GM12878 (cell line): ENCODE measurements around the gene SLC29A1. TPM values are rescaled to one million over a fixed set of nuclear protein-coding genes. Genes with fewer than 3 reads are reported as not detected.

Source experiments
- ATAC-seq: fragments of 200-7000 bp; cut with Tn5 transposase; 3 replicates; pipeline ENCODE4 v1.9.1; 2020; ENCODE audit warnings: mild to moderate bottlenecking, moderate library complexity
- BruUV-seq: library from RNA; stranded (reverse); fragments of 400-500 nt; replicated peaks from 2 replicates; lab custom pipeline; 2021; lab: Mats Ljungman, UMichigan
- CTCF ChIA-PET: fragments of 300-600 bp; sonication (Branson Sonifier 250); formaldehyde crosslinking; extraction: SDS; loops from one replicate; lab custom pipeline; 2021; ENCODE audit warnings: inconsistent platforms; lab: Yijun Ruan, JAX
- POLR2A ChIA-PET: fragments of 350-600 bp; formaldehyde crosslinking; extraction: SDS; loops from one replicate; lab custom pipeline; 2021; ENCODE audit warnings: inconsistent platforms; lab: Charles Lee
- RAD21 ChIA-PET: fragments of 300-600 bp; sonication (Branson Sonifier 250); formaldehyde crosslinking; loops from one replicate; lab custom pipeline; 2023; ENCODE audit warnings: antibody characterized with exemption; ENCODE audit not compliant: unreplicated experiment; lab: Charles Lee
- SMC1A ChIA-PET: fragments of 300-600 bp; sonication (Branson Sonifier 250); formaldehyde crosslinking; loops from one replicate; lab custom pipeline; 2023; ENCODE audit not compliant: unreplicated experiment, uncharacterized antibody; lab: Charles Lee
- DNase-seq: peaks from one replicate; pipeline ENCODE4 v3.0.0-alpha.2; 2011; ENCODE audit warnings: low read depth, low spot score
- FAIRE-seq: peaks from 3 replicates; lab custom pipeline; 2011; peaks lifted over from hg19 to GRCh38; lab: Jason Lieb, UNC
- H2AFZ ChIP-seq: 2 replicates; pipeline ENCODE4 v1.6.0; 2011; ENCODE audit warnings: low read depth, low read length, control low read depth; ENCODE audit not compliant: control insufficient read depth
- H3K27ac ChIP-seq: 2 replicates; pipeline ENCODE4 v1.5.1; 2011; ENCODE audit warnings: control low read depth; ENCODE audit not compliant: control insufficient read depth, insufficient read depth
- H3K27me3 ChIP-seq, 2 experiments: replicated peaks in 1 of 2; 2 replicates each; pipeline versions ENCODE4 v1.6.0 to v1.6.1; 2011; ENCODE audit warnings: low read length in 1 of 2; ENCODE audit not compliant: control insufficient read depth in 2 of 2, insufficient read depth in 2 of 2
- H3K36me3 ChIP-seq, 2 experiments: 2 replicates each; pipeline ENCODE4 v1.5.1; 2011; ENCODE audit warnings: low read length in 1 of 2; ENCODE audit not compliant: control insufficient read depth in 2 of 2, insufficient read depth in 2 of 2
- H3K4me1 ChIP-seq: 2 replicates; pipeline ENCODE4 v1.6.1; 2011; ENCODE audit warnings: mild to moderate bottlenecking, low read length, moderate library complexity, mixed read lengths; ENCODE audit not compliant: control insufficient read depth, insufficient read depth
- H3K4me2 ChIP-seq: 2 replicates; pipeline ENCODE4 v1.6.0; 2011; ENCODE audit warnings: control low read depth; ENCODE audit not compliant: control insufficient read depth, insufficient read depth
- H3K4me3 ChIP-seq: fragments of 200-600 bp; sonication (generic); 2 replicates; pipeline ENCODE4 v1.5.1; 2016
- H3K79me2 ChIP-seq: 2 replicates; pipeline ENCODE4 v1.6.0; 2011; ENCODE audit warnings: low read length; ENCODE audit not compliant: control insufficient read depth, insufficient read depth
- H3K9ac ChIP-seq: 2 replicates; pipeline ENCODE4 v1.8.0; 2011; ENCODE audit warnings: low read length, control low read depth, mixed read lengths; ENCODE audit not compliant: control insufficient read depth, insufficient read depth
- H3K9me3 ChIP-seq: replicated peaks from 3 replicates; pipeline ENCODE4 v1.5.1; 2011; ENCODE audit warnings: mild to moderate bottlenecking, low read length; ENCODE audit not compliant: control insufficient read depth, insufficient read depth
- H4K20me1 ChIP-seq: 2 replicates; pipeline ENCODE4 v1.6.0; 2011; ENCODE audit not compliant: control insufficient read depth, insufficient read depth
- CEBPZ ChIP-seq: fragments of 150-350 bp; IDR thresholded peaks from 2 replicates; pipeline ENCODE4 v1.6.1; 2016; ENCODE audit warnings: low read depth, low read length
- CHD1 ChIP-seq: IDR thresholded peaks from 2 replicates; pipeline ENCODE4 v1.6.1; 2012; ENCODE audit warnings: low read depth, low read length, improper control_type of control experiment
- EP300 ChIP-seq, 2 experiments: fragments of 150-350 bp in 1 of 2; IDR thresholded peaks; 2 replicates each; pipeline ENCODE4 v1.6.1; 2011 to 2012; ENCODE audit warnings: low read depth in 2 of 2, low read length in 2 of 2, borderline replicate concordance in 1 of 2, improper control_type of control experiment in 1 of 2, inconsistent platforms in 1 of 2; ENCODE audit not compliant: control insufficient read depth in 1 of 2
- EZH2 ChIP-seq: IDR thresholded peaks from 2 replicates; pipeline ENCODE4 v1.6.1; 2012; ENCODE audit warnings: low read depth, mild to moderate bottlenecking, control low read depth, inconsistent platforms, low read length, borderline replicate concordance; ENCODE audit not compliant: control insufficient read depth
- MAX ChIP-seq: IDR thresholded peaks from 2 replicates; pipeline ENCODE4 v1.6.1; 2012; ENCODE audit warnings: low read depth, low read length, improper control_type of control experiment
- MEF2A ChIP-seq: IDR thresholded peaks from 2 replicates; pipeline ENCODE4 v1.6.1; 2011; ENCODE audit warnings: low read depth, mild to moderate bottlenecking, low read length, moderate library complexity; ENCODE audit not compliant: insufficient read depth
- NFYB ChIP-seq: IDR thresholded peaks from 2 replicates; pipeline ENCODE4 v1.6.1; 2011; ENCODE audit warnings: low read depth, mild to moderate bottlenecking, low read length, improper control_type of control experiment, moderate library complexity; ENCODE audit not compliant: insufficient read depth
- NR2F1 ChIP-seq: fragments of 450-650 bp; conservative IDR thresholded peaks from 2 replicates; pipeline ENCODE4 v1.6.1; 2017; ENCODE audit warnings: mild to moderate bottlenecking
- PML ChIP-seq: IDR thresholded peaks from 2 replicates; pipeline ENCODE4 v1.6.1; 2012; ENCODE audit warnings: low read length, inconsistent platforms
- REST ChIP-seq: IDR thresholded peaks from 2 replicates; pipeline ENCODE4 v1.6.1; 2012; ENCODE audit warnings: mild to moderate bottlenecking, low read depth, low read length
- SREBF2 ChIP-seq: IDR thresholded peaks from 2 replicates; pipeline ENCODE4 v1.6.1; 2012; ENCODE audit warnings: mild to moderate bottlenecking, low read length
- ZNF217 ChIP-seq: fragments of 450-650 bp; IDR thresholded peaks from 2 replicates; pipeline ENCODE4 v1.6.1; 2017; ENCODE audit warnings: antibody characterized with exemption, mild to moderate bottlenecking
- ZNF24 ChIP-seq: fragments of 450-650 bp; IDR thresholded peaks from 2 replicates; pipeline ENCODE4 v1.6.1; 2017; ENCODE audit warnings: antibody characterized with exemption, mild to moderate bottlenecking
- ZNF622 ChIP-seq: fragments of 450-650 bp; IDR thresholded peaks from 2 replicates; pipeline ENCODE4 v1.6.1; 2017; ENCODE audit warnings: mild to moderate bottlenecking, inconsistent platforms
- WGBS: methylation state at CpG from one replicate; pipeline ENCODE4 v1.1.6; 2016; ENCODE audit warnings: low lambda C conversion rate; ENCODE audit not compliant: insufficient replicate concordance, insufficient coverage; ENCODE audit errors: missing lambda C conversion rate; 5-methylcytosine and 5-hydroxymethylcytosine counted together
- in situ Hi-C: fragments of 300-500 bp; cut with MboI; formaldehyde crosslinking; loops from 9 replicates; pipeline ENCODE4 v1.14.3; 2018; ENCODE audit warnings: mixed read lengths
- intact Hi-C: fragments of 100-400 bp; cut with micrococcal nuclease; formaldehyde crosslinking; loops from one replicate; pipeline ENCODE4 v1.14.2; 2022; ENCODE audit not compliant: unreplicated experiment
- polyA plus RNA-seq, 11 experiments: library from polyadenylated mRNA; depleted of rRNA in 4 of 11; unstranded in 6 of 11; stranded (reverse) in 5 of 11; fragments of >200 nt; fragmentation: Nextera tagmentation in 4 of 11; fragmentation: Illumina TruSeq in 1 of 11; extraction: Ambion mirVana in 4 of 11; extraction: Trizol in 1 of 11; gene quantifications; 1 replicate in 1 of 11; 2 replicates in 10 of 11; pipeline versions ENCODE4 v1.2.1 to v1.2.3, GENCODE V29; 2011 to 2016; ENCODE audit warnings: inconsistent platforms in 2 of 11, missing spikeins in 2 of 11, low read depth in 1 of 11
- total RNA-seq, 4 experiments: library from RNA; depleted of rRNA in 3 of 4; stranded (reverse); fragments of >200 nt in 3 of 4; fragmentation: Illumina TruSeq in 1 of 4; extraction: Trizol in 1 of 4; gene quantifications; 2 replicates each; pipeline versions ENCODE4 v1.2.1 to v1.2.3, GENCODE V29; 2013 to 2021

The SLC29A1 gene
- total and polyA plus RNA-seq, 10 of the 15 experiments (the other 5 are each of a cell fraction or from before 2014, with no cell fraction given), result 10.0 to 132 (median 93.4) TPM

GRCh38 chr6:44185953-44186634 is 37.3 kb upstream of the SLC29A1 start:
- H2AFZ ChIP-seq, result peak overlapping the region; percentile 16
- no peak overlapping the region for H3K4me3 ChIP-seq
- no peak overlapping the region for H3K27ac ChIP-seq
- H3K9me3 ChIP-seq, result no peaks in the 10 kb centered on the region
- H3K27me3 ChIP-seq, result 0 out of 4 replicates have a peak, but pooled peaks cover 0 to 2% of the 10 kb centered on the region in 2 experiments
- peaks cover 9% of the 10 kb centered on the region; the same call in 1 of the 2 replicates for H3K4me1 ChIP-seq
- H3K4me2 ChIP-seq, result no peak overlapping the region
- 66% methylated on average over 9 of the region's 9 CpGs for WGBS
- no peaks in the 10 kb centered on the region for H3K79me2 ChIP-seq
- no peaks in the 10 kb centered on the region for H4K20me1 ChIP-seq
- in situ Hi-C loops, result no loop called here
- ChIA-PET POLR2A (interaction anchor here (0.7 to 1.6 kb wide), 3 partner anchors 36 to 78 kb away, joined by 3 to 4 read pairs (median 4); no protein-coding TSS in a partner anchor), CTCF (interaction anchor here (0.6 to 3.2 kb wide), 3 partner anchors 14 to 520 kb away, joined by 3 to 12 read pairs (median 6); no protein-coding TSS in a partner anchor), SMC1A (interaction anchor here (0.6 to 2.8 kb wide), 6 partner anchors 13 to 88 kb away, joined by 3 to 10 read pairs (median 4); no protein-coding TSS in a partner anchor), RAD21 (interaction anchor here (0.7 to 1.1 kb wide), 2 partner anchors 109 to 154 kb away, joined by 3 to 4 read pairs; no protein-coding TSS in a partner anchor)
- no TSS peak for BruUV-seq
- FAIRE-seq (no peak), DNase-seq (no peak), ATAC-seq (peak; percentile 24; the same call in 2 of the 3 replicates)
- H3K36me3 ChIP-seq, result no peaks in the 10 kb centered on the region
- intact Hi-C loops, result no loop called here
- H3K9ac ChIP-seq, result no peak overlapping the region
- TF ChIP-seq REST (no peak), ZNF24 (no peak), NR2F1 (no peak), SREBF2 (no peak), ZNF622 (no peak), NFYB (no peak), CHD1 (no peak), ZNF217 (no peak), EZH2 (no peak), MEF2A (no peak), EP300 (IDR thresholded peaks at IDR 0.05; ENCODE audit: borderline replicate concordance in 1 of 2, control insufficient read depth in 1 of 2, low read depth in 2 of 2, low read length in 2 of 2) (no peak), MAX (no peak), PML (no peak), CEBPZ (no peak)
